HCT116 (cell line): Measurements from ENCODE around the gene NEK8. TPM values are rescaled to one million over a fixed set of nuclear protein-coding genes. Genes with fewer than 3 reads are reported as not detected.

ENCODE experiments used
- ATAC-seq: fragments of 200-7000 bp; cut with Tn5 transposase; 2 replicates; pipeline ENCODE4 v1.9.1; 2020; ENCODE audit warnings: mild to moderate bottlenecking, moderate library complexity
- BruUV-seq: library from RNA; stranded (reverse); fragments of 400-500 nt; replicated peaks from 2 replicates; lab custom pipeline; 2021; lab: Mats Ljungman, UMichigan
- CTCF ChIA-PET: fragments of 300-600 bp; sonication (Branson Sonifier 250); formaldehyde crosslinking; loops from one replicate; lab custom pipeline; 2021; ENCODE audit warnings: antibody characterized with exemption; lab: Charles Lee
- POLR2A ChIA-PET: fragments of 300-600, 350-600 bp; sonication (Branson Sonifier 250); formaldehyde crosslinking; loops from one replicate; lab custom pipeline; 2021; ENCODE audit warnings: antibody characterized with exemption; lab: Charles Lee
- RAD21 ChIA-PET, 2 experiments: fragments of 300-600 bp; sonication (Branson Sonifier 250); formaldehyde crosslinking; loops; one replicate each; lab custom pipeline; 2023; ENCODE audit warnings: low total read pairs in 2 of 2; ENCODE audit not compliant: uncharacterized antibody in 2 of 2, unreplicated experiment in 2 of 2, low non-redundant PET in 1 of 2; lab: Charles Lee
- DNase-seq: peaks from one replicate; pipeline ENCODE4 v3.0.0-alpha.2; 2010; ENCODE audit warnings: low read depth, low spot score
- H2AFZ ChIP-seq: fragments of 200-600 bp; shearing (Covaris generic), sonication (generic); 2 replicates; pipeline ENCODE4 v1.6.1; 2017; ENCODE audit warnings: low read depth, mixed run types, mixed read lengths, antibody characterized with exemption, low read length; ENCODE audit not compliant: poor library complexity, severe bottlenecking
- H3K27ac ChIP-seq: 2 replicates; pipeline ENCODE4 v1.5.1; 2012; ENCODE audit warnings: low read depth, low read length
- H3K27me3 ChIP-seq: fragments of 200-600 bp; sonication (generic); 2 replicates; pipeline ENCODE4 v1.6.1; 2016; ENCODE audit warnings: mixed run types, low read length, mixed read lengths; ENCODE audit not compliant: insufficient read depth
- H3K36me3 ChIP-seq, 2 experiments: fragments of 200-500 bp in 1 of 2; fragments of 200-600 bp in 1 of 2; sonication (Bioruptor generic) in 1 of 2; sonication (generic) in 1 of 2; 2 replicates each; pipeline versions ENCODE4 v1.5.1 to v1.6.1; 2014 to 2016; ENCODE audit warnings: low read length in 2 of 2, inconsistent platforms in 1 of 2, mixed read lengths in 1 of 2, mixed run types in 1 of 2; ENCODE audit not compliant: insufficient read depth in 2 of 2, control insufficient read depth in 1 of 2
- H3K4me1 ChIP-seq, 2 experiments: fragments of 200-600 bp in 1 of 2; sonication (generic) in 1 of 2; 2 replicates each; pipeline versions ENCODE4 v1.5.1 to v1.6.1; 2012 to 2017; ENCODE audit warnings: low read length in 2 of 2, inconsistent platforms in 1 of 2, mild to moderate bottlenecking in 1 of 2, mixed read lengths in 1 of 2, mixed run types in 1 of 2, moderate library complexity in 1 of 2; ENCODE audit not compliant: insufficient read depth in 2 of 2, control insufficient read depth in 1 of 2
- H3K4me2 ChIP-seq: fragments of 200-600 bp; sonication (generic); 2 replicates; pipeline ENCODE4 v1.6.1; 2017; ENCODE audit warnings: mixed run types, low read length, mixed read lengths
- H3K4me3 ChIP-seq, 2 experiments: fragments of 200-600 bp in 1 of 2; sonication (generic) in 1 of 2; replicated peaks in 1 of 2; 2 replicates each; pipeline ENCODE4 v1.5.1; 2011 to 2016; ENCODE audit warnings: low read length in 2 of 2, control low read depth in 1 of 2, low read depth in 1 of 2, mild to moderate bottlenecking in 1 of 2, mixed read lengths in 1 of 2, mixed run types in 1 of 2
- H3K79me2 ChIP-seq: fragments of 200-600 bp; sonication (generic); 2 replicates; pipeline ENCODE4 v1.6.1; 2017; ENCODE audit warnings: mild to moderate bottlenecking, mixed run types, low read length, moderate library complexity, mixed read lengths; ENCODE audit not compliant: insufficient read depth
- H3K9ac ChIP-seq: fragments of 200-600 bp; sonication (generic); 2 replicates; pipeline ENCODE4 v1.6.1; 2016; ENCODE audit warnings: low read length, mixed read lengths
- H3K9me2 ChIP-seq: fragments of 200-600 bp; sonication (generic), shearing (Covaris generic); 2 replicates; pipeline ENCODE4 v1.6.1; 2017; ENCODE audit warnings: mixed run types, mild to moderate bottlenecking, moderate library complexity; ENCODE audit not compliant: insufficient read depth
- H3K9me3 ChIP-seq, 2 experiments: fragments of 200-500 bp in 1 of 2; fragments of 200-600 bp in 1 of 2; sonication (Bioruptor generic) in 1 of 2; sonication (generic) in 1 of 2; 2 replicates each; pipeline ENCODE4 v1.6.1; 2014 to 2017; ENCODE audit warnings: low read length in 2 of 2, mixed read lengths in 2 of 2, inconsistent platforms in 1 of 2, low read depth in 1 of 2, mild to moderate bottlenecking in 1 of 2, mixed run types in 1 of 2, moderate library complexity in 1 of 2; ENCODE audit not compliant: control insufficient read depth in 1 of 2, insufficient read depth in 1 of 2
- H4K20me1 ChIP-seq: fragments of 200-600 bp; sonication (generic), shearing (Covaris generic); 2 replicates; pipeline ENCODE4 v1.6.1; 2017; ENCODE audit warnings: mixed run types, mild to moderate bottlenecking, moderate library complexity; ENCODE audit not compliant: insufficient read depth
- CEBPB ChIP-seq: IDR thresholded peaks from 2 replicates; pipeline ENCODE4 v1.6.1; 2012; ENCODE audit warnings: low read depth
- ELF1 ChIP-seq: IDR thresholded peaks from 2 replicates; pipeline ENCODE4 v1.6.1; 2012; ENCODE audit warnings: low read depth, borderline replicate concordance
- EZH2 ChIP-seq: fragments of 200-600 bp; sonication (generic); IDR thresholded peaks from 2 replicates; pipeline ENCODE4 v1.6.1; 2017; ENCODE audit warnings: antibody characterized with exemption, mixed run types
- SP1 ChIP-seq: IDR thresholded peaks from 2 replicates; pipeline ENCODE4 v1.6.1; 2012; ENCODE audit warnings: low read depth
- intact Hi-C: fragments of 100-400 bp; cut with micrococcal nuclease; formaldehyde crosslinking; loops from 2 replicates; pipeline ENCODE4 v1.10.0; 2022
- total RNA-seq: library from RNA; stranded (reverse); gene quantifications from one replicate; pipeline ENCODE4 v1.2.1, GENCODE V29; 2021; ENCODE audit not compliant: unreplicated experiment
- TF ChIP-seq, protein P1 (sequence below): IDR thresholded peaks from 2 replicates; pipeline ENCODE4 v1.6.1; 2012; ENCODE audit warnings: low read depth
- TF ChIP-seq, protein P2 (sequence below), 3 experiments: fragments of 200-600 bp in 1 of 3; sonication (generic) in 1 of 3; IDR thresholded peaks in 2 of 3; conservative IDR thresholded peaks in 1 of 3; 2 replicates each; pipeline ENCODE4 v1.5.1; 2012 to 2017; ENCODE audit warnings: low read depth in 2 of 3, low read length in 2 of 3, antibody characterized with exemption in 1 of 3, borderline replicate concordance in 1 of 3, control low read depth in 1 of 3, mild to moderate bottlenecking in 1 of 3, mixed read lengths in 1 of 3, mixed run types in 1 of 3, moderate library complexity in 1 of 3; ENCODE audit not compliant: insufficient read depth in 1 of 3

The NEK8 gene
- total RNA-seq, 1 experiment from 2014 or later: 7.0 TPM

DNA sequence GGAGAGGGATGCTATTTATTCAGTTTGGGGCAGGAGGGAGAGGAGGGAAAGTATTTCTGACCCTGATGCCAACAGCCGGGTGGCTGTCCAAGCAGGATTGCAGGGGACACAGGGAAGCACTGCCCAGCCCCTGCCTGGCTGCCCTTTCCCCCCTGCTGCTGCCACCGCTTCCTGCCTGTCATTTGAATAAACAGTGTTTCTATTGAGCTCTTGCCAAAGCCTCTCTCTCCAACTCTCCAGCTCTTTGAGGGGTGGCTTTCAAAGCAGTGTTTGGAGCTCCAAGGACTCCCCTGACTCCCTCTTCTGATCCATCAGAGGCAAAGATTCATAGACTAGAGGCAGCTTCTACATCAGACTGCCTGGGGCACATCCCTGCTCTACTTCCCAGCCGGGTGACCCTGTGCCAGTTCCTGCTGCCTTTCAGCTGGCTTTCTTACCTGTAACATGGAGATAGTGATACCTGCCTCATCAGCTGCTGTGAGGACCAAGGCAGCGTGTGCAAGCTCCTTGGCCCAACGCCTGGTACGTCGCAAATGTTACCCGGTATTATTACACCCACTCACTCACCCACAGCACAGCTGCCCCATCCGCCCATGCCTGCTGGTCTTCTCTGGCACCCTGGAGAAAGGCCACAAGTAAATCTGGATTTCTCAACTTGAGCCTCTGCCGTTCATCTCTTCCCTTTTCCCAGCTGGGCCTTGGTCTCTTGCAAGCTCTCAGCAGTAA, 26.4 kb upstream of the NEK8 start:
- H3K27ac ChIP-seq: no peak overlapping the region
- no peaks in the 10 kb centered on the region for H3K27me3 ChIP-seq
- H4K20me1 ChIP-seq: no peaks in the 10 kb centered on the region
- RAD21 ChIA-PET: no interaction called here
- H3K36me3 ChIP-seq: peaks cover 39 to 42% of the 10 kb centered on the region in 2 experiments
- no peaks in the 10 kb centered on the region for H3K79me2 ChIP-seq
- no peaks in the 10 kb centered on the region for H3K9me3 ChIP-seq
- POLR2A ChIA-PET: interaction anchor here (1.0 kb wide), 1 partner anchor 17 kb away, joined by 3 read pairs; the partner anchor contains the start of gene RPL23A
- no peak overlapping the region for H3K9ac ChIP-seq
- no peak overlapping the region for H3K4me2 ChIP-seq
- H2AFZ ChIP-seq: no peak overlapping the region
- H3K9me2 ChIP-seq: no peaks in the 10 kb centered on the region
- TF ChIP-seq CEBPB (no peak), EZH2 (no peak), SP1 (no peak), ELF1 (no peak)
- TF ChIP-seq, protein P1, sequence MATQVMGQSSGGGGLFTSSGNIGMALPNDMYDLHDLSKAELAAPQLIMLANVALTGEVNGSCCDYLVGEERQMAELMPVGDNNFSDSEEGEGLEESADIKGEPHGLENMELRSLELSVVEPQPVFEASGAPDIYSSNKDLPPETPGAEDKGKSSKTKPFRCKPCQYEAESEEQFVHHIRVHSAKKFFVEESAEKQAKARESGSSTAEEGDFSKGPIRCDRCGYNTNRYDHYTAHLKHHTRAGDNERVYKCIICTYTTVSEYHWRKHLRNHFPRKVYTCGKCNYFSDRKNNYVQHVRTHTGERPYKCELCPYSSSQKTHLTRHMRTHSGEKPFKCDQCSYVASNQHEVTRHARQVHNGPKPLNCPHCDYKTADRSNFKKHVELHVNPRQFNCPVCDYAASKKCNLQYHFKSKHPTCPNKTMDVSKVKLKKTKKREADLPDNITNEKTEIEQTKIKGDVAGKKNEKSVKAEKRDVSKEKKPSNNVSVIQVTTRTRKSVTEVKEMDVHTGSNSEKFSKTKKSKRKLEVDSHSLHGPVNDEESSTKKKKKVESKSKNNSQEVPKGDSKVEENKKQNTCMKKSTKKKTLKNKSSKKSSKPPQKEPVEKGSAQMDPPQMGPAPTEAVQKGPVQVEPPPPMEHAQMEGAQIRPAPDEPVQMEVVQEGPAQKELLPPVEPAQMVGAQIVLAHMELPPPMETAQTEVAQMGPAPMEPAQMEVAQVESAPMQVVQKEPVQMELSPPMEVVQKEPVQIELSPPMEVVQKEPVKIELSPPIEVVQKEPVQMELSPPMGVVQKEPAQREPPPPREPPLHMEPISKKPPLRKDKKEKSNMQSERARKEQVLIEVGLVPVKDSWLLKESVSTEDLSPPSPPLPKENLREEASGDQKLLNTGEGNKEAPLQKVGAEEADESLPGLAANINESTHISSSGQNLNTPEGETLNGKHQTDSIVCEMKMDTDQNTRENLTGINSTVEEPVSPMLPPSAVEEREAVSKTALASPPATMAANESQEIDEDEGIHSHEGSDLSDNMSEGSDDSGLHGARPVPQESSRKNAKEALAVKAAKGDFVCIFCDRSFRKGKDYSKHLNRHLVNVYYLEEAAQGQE: no peak
- TF ChIP-seq, protein P2, sequence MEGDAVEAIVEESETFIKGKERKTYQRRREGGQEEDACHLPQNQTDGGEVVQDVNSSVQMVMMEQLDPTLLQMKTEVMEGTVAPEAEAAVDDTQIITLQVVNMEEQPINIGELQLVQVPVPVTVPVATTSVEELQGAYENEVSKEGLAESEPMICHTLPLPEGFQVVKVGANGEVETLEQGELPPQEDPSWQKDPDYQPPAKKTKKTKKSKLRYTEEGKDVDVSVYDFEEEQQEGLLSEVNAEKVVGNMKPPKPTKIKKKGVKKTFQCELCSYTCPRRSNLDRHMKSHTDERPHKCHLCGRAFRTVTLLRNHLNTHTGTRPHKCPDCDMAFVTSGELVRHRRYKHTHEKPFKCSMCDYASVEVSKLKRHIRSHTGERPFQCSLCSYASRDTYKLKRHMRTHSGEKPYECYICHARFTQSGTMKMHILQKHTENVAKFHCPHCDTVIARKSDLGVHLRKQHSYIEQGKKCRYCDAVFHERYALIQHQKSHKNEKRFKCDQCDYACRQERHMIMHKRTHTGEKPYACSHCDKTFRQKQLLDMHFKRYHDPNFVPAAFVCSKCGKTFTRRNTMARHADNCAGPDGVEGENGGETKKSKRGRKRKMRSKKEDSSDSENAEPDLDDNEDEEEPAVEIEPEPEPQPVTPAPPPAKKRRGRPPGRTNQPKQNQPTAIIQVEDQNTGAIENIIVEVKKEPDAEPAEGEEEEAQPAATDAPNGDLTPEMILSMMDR (IDR thresholded peaks at IDR 0.05 in 2 of 3, conservative IDR thresholded peaks at IDR 0.05 in 1 of 3; ENCODE audit: borderline replicate concordance in 1 of 3, insufficient read depth in 1 of 3, low read depth in 2 of 3, low read length in 2 of 3): no peak
- H3K4me1 ChIP-seq: no peaks in the 10 kb centered on the region
- intact Hi-C loops: no loop called here
- ATAC-seq (no peak), DNase-seq (no peak)
- CTCF ChIA-PET: no interaction called here
- H3K4me3 ChIP-seq: no peak overlapping the region
- no TSS peak for BruUV-seq
